Retinal pigment epithelial cell (primary cell): Measurements from ENCODE around the gene MYH11.
"Not testable (repeated sequence)": the region's sequence is repeated elsewhere in the genome, so short reads cannot be mapped to it uniquely, and the experiment has no call there.

Source experiments
- DNase-seq: peaks from one replicate; pipeline ENCODE4 v3.0.0-alpha.2; 2010; ENCODE audit warnings: low read depth
- H3K4me3 ChIP-seq: 2 replicates; pipeline ENCODE4 v1.5.1; 2011; ENCODE audit warnings: mild to moderate bottlenecking, low read length, control low read depth, moderate library complexity
- TF ChIP-seq, protein P1 (sequence below): conservative IDR thresholded peaks from 2 replicates; pipeline ENCODE4 v1.5.1; 2011; ENCODE audit warnings: low read depth, low read length, control low read depth, inconsistent platforms

MYH11 gene

GRCh38 chr16:15665107-15665506 is 191.7 kb downstream of the MYH11 start:
- no peak overlapping the region for H3K4me3 ChIP-seq
- no peak for DNase-seq
- TF ChIP-seq, protein P1, sequence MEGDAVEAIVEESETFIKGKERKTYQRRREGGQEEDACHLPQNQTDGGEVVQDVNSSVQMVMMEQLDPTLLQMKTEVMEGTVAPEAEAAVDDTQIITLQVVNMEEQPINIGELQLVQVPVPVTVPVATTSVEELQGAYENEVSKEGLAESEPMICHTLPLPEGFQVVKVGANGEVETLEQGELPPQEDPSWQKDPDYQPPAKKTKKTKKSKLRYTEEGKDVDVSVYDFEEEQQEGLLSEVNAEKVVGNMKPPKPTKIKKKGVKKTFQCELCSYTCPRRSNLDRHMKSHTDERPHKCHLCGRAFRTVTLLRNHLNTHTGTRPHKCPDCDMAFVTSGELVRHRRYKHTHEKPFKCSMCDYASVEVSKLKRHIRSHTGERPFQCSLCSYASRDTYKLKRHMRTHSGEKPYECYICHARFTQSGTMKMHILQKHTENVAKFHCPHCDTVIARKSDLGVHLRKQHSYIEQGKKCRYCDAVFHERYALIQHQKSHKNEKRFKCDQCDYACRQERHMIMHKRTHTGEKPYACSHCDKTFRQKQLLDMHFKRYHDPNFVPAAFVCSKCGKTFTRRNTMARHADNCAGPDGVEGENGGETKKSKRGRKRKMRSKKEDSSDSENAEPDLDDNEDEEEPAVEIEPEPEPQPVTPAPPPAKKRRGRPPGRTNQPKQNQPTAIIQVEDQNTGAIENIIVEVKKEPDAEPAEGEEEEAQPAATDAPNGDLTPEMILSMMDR, result no peak

DNA sequence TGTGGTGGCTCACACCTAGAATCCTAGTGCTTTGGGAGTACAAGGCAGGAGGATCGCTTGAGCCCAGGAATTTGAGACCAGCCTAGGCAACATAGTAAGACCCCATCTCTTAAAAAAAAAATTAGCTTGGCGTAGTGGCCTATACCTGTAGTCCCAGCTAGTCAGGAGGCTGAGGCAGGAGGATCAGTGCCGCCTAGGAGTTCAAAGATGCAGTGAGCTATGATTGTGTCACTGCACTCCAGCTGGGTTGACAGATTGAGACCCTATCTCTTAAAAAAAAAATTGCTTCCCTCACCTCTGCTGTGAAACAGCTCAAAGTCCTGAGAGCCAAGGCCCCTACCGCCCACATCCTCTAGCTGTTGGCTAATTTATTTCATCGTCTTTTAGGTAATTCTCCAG is 196.6 kb downstream of the MYH11 start:
- DNase-seq, result no peak
- TF ChIP-seq, protein P1, result no peak
- no peak overlapping the region for H3K4me3 ChIP-seq

DNA sequence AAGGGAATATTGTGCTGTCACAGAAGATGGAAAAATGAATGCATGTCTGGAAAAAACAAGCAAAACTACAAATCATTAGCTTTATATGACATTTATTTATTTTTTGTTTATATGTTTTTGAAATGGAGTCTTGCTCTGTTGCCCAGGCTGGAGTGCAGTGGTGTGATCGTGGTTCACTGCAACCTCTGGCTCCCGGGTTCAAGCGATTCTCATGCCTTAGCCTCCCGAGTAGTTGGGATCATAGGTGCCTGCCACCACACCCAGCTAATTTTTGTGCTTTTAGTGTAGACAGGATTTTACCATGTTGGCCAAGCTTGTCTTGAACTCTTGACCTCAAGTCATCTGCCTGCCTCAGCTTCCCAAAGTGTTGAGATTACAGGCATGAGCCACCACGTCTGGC is 198.3 kb downstream of the MYH11 start:
- TF ChIP-seq, protein P1, result no peak

GRCh38 chr16:15658149-15658548 is 198.7 kb downstream of the MYH11 start:
- DNase-seq, result no peak
- H3K4me3 ChIP-seq, result no peak overlapping the region
- TF ChIP-seq, protein P1, result no peak

More for the DNA sequence above, 198.3 kb downstream of the MYH11 start:
- no peak for DNase-seq
- H3K4me3 ChIP-seq, result no peak overlapping the region

- H3K4me3 ChIP-seq, DNase-seq: not testable (repeated sequence)
Observed at GRCh38 chr16:15655561-15655960, 201.3 kb downstream of the MYH11 start.

DNA sequence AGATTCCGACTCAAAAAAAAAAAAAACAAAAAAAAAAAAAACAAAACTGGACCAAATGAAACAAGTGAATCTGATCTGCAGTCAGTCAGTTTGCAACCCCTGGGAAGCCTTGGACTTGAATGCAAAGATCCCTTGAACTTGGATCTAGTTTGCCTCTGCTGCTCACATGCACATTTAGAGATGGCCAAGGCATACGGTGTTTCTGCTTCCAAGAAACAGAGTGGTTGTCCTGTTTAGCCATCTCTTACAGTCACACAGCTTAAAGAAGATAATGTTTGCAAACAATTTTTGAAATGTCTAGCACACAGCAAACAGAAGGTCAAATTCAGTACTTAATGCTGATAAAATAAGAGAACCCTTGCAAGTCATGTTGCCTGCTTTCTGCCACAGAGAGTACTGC is 202.2 kb downstream of the MYH11 start:
- DNase-seq, result no peak
- TF ChIP-seq, protein P1, result no peak

DNA sequence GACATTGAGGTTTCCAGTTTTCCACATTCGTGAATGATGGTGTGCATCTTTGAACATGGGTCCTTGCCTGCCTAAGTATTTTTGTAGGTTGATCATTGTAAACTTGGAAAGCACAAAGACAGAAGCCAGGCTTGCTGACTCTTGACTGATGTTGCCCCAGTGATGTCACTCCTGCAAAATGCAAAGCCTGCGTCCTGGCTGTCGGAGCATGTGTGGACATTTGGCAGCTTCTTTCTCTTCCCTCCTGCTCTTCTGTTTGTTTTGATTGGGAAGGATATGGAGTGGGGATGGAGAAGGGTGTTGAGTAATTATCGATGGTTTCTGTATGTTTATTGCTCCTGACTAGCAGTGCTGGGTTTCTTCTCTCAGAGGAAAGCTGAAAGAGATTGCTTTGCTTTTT is 203.6 kb downstream of the MYH11 start:
- TF ChIP-seq, protein P1, result no peak
- no peak overlapping the region for H3K4me3 ChIP-seq
- no peak for DNase-seq

More for the DNA sequence above, 202.2 kb downstream of the MYH11 start:
- H3K4me3 ChIP-seq, result no peak overlapping the region
